HEK293 (cell line): ENCODE data around the gene RAMP1.

ENCODE experiments used
- ATF2 ChIP-seq: fragments of 450-650 bp; formaldehyde crosslinking; IDR thresholded peaks from 2 replicates; pipeline ENCODE4 v1.5.1; 2016; ENCODE audit warnings: missing biosample characterization, missing genetic modification characterization, low read depth
- CTCF ChIP-seq: fragments of 450-650 bp; formaldehyde crosslinking; IDR thresholded peaks from 2 replicates; pipeline ENCODE4 v1.5.1; 2016; ENCODE audit warnings: missing biosample characterization, missing genetic modification characterization
- MEIS1 ChIP-seq: sonication (generic); formaldehyde crosslinking; IDR thresholded peaks from 2 replicates; pipeline ENCODE4 v1.8.1; 2022; ENCODE audit warnings: missing genetic modification reagents, mild to moderate bottlenecking, borderline replicate concordance
- WT1 ChIP-seq: fragments of 450-650 bp; formaldehyde crosslinking; IDR thresholded peaks from 2 replicates; pipeline ENCODE4 v1.5.1; 2016; ENCODE audit warnings: missing biosample characterization, missing genetic modification characterization
- YY1 ChIP-seq: fragments of 450-650 bp; formaldehyde crosslinking; IDR thresholded peaks from 2 replicates; pipeline ENCODE4 v1.5.1; 2018; ENCODE audit warnings: missing biosample characterization, missing genetic modification characterization
- ZBTB44 ChIP-seq: fragments of 450-650 bp; IDR thresholded peaks from 2 replicates; pipeline ENCODE4 v1.5.1; 2018; ENCODE audit warnings: missing biosample characterization, mild to moderate bottlenecking, missing genetic modification characterization
- ZNF248 ChIP-seq: fragments of 450-650 bp; formaldehyde crosslinking; IDR thresholded peaks from 2 replicates; pipeline ENCODE4 v1.5.1; 2017; ENCODE audit warnings: missing biosample characterization, missing genetic modification characterization
- ZNF341 ChIP-seq: fragments of 450-650 bp; formaldehyde crosslinking; IDR thresholded peaks from 2 replicates; pipeline ENCODE4; 2016; ENCODE audit warnings: low read depth, missing biosample characterization, missing genetic modification characterization
- ZNF426 ChIP-seq: fragments of 450-650 bp; formaldehyde crosslinking; IDR thresholded peaks from 2 replicates; pipeline ENCODE4 v1.5.1; 2017; ENCODE audit warnings: missing biosample characterization, missing genetic modification characterization, mild to moderate bottlenecking, inconsistent platforms, moderate library complexity
- ZNF555 ChIP-seq: fragments of 450-650 bp; formaldehyde crosslinking; conservative IDR thresholded peaks from 2 replicates; pipeline ENCODE4 v1.5.1; 2017; ENCODE audit warnings: missing biosample characterization, mild to moderate bottlenecking, missing genetic modification characterization, inconsistent platforms
- ZNF580 ChIP-seq: fragments of 450-650 bp; formaldehyde crosslinking; IDR thresholded peaks from 2 replicates; pipeline ENCODE4 v1.5.1; 2016; ENCODE audit warnings: missing biosample characterization, missing genetic modification characterization
- ZSCAN16 ChIP-seq: fragments of 450-650 bp; formaldehyde crosslinking; IDR thresholded peaks from 2 replicates; pipeline ENCODE4 v1.5.1; 2016; ENCODE audit warnings: missing biosample characterization, missing genetic modification characterization

GRCh38 chr2:237859082-237859433 lies 365 bp upstream of the RAMP1 start:
- no peak for TF ChIP-seq ZNF426 (tag by site-specific recombination)
- TF ChIP-seq CTCF (tag by site-specific recombination), result no peak
- TF ChIP-seq ZSCAN16 (tag by site-specific recombination), result no peak
- TF ChIP-seq ZBTB44 (tag by site-specific recombination), result no peak
- TF ChIP-seq ZNF248 (tag by site-specific recombination), result no peak
- no peak for TF ChIP-seq WT1 (tag by site-specific recombination)
- no peak for TF ChIP-seq ZNF341 (tag by site-specific recombination)
- TF ChIP-seq YY1 (tag by site-specific recombination), result no peak
- TF ChIP-seq MEIS1 (CRISPR knock-in tag), result no peak
- TF ChIP-seq ZNF580, result no peak
- TF ChIP-seq ATF2 (tag by site-specific recombination), result no peak
- no peak for TF ChIP-seq ZNF555
